DMS114 treated with DMSO at 0.1 percent for 48 hours (cell line): ENCODE measurements around the gene ATG9A.

Experiments
- DNase-seq: peaks from one replicate; lab custom pipeline; 2025; ENCODE audit not compliant: unreplicated experiment; lab: John Stamatoyannopoulos, UW

ATG9A gene

GRCh38 chr2:219223831-219224610 is 5.4 kb downstream of the ATG9A start:
- no peak for DNase-seq

DNA sequence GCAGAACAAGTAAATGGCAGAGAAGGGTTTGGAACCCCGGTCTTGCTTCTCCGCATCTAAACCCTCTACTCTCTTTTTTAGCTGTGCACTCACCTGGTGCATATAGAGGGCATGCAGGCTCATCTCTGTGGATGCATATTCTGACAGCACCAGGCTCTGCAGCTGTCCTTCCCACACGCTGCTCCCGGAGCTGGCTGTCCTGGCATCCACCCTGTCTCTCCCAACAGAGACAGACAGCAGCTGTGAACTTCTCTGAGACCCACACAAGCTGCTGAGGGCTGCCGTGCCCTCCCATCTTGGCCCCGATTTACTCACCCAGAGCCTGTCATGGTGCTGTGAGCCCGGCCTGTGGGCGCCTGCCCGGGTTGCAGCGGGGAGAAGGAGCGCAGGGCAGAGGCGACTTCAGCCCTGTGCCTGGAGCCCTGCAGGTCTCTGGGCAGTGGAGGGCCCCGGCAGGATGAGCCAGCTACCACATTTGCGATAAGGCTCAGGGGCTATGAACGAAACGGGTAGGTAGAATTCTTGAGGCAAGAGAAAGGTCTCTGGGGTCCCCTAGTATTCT is 7.4 kb downstream of the ATG9A start:
- DNase-seq: no peak

GRCh38 chr2:219220652-219221402 is 8.6 kb downstream of the ATG9A start:
- no peak for DNase-seq

GRCh38 chr2:219219784-219220532 is 9.5 kb downstream of the ATG9A start:
- no peak for DNase-seq

DNA sequence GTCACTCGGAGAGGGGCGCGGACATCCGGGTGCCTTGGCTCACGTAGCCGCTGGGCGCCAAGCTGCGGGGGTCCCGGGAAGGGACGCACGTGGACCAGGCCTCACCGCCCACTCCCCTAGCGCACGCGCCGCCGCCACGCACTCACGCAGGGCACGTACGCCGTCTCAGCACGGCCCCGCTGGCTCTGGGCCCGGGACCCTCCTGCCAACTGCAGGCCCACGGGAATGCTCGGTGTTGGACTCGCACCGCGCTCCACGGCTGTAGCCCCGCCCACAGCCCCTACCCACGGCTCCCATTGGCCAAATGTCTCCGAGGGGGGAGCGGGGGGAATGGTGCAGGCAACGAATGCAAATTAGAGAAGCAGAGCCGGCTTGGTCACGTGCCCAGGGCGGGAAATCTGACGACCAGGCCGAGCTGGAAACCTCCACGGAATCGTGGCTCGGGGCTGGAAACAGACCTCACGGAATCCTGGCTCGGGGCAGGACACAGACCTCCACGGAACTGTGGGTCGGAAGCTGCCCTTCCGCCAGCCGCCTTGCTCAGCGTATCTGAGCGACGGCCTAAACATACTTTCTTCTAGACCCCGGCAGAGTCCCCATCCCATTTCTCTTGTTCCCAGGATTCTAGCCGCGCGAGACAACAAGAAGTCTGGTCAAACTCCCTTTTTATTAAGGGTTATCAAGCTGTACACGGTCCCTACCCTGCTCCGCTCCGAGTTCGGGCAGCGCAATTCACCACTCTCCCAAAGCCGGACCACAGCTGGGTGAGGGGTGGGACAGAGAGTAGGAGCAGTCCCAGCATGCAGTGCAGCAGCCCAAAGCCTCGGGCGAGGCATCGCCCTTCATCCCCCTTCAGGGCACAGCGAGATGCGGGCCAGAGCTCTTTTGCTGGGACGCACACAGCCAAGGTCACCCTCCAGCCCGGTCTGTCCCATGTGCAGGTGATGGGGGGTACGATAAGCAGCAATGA is 10.4 kb downstream of the ATG9A start, which contains the start of gene ABCB6:
ABCB6 (minus strand) TSS at position 227 of the 970 bp plus-strand sequence. CDS start 285 bp downstream, outside the sequence.
- DNase-seq: peak; percentile 76

GRCh38 chr2:219218217-219218731 is 11.2 kb downstream of the ATG9A start:
- peak; percentile 41 for DNase-seq

DNA sequence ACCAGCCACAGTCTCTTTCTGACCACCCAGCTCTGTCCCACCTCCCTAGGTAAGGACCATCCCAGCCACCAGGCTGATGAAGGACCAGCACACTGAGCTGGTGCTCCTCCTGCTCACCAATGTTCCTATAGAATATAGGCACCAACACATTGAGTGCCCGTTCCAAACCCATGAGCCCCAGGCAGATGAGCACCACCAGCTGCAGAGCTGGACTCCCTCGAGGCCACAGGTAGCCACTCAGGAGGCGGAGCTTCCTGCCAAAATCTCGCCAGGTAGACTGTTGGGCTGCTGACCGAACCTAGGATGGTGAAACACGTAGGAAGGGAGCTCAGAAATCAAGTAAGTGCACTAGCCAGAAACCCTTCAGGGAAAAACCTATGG is 12.9 kb downstream of the ATG9A start:
- no peak for DNase-seq

DNA sequence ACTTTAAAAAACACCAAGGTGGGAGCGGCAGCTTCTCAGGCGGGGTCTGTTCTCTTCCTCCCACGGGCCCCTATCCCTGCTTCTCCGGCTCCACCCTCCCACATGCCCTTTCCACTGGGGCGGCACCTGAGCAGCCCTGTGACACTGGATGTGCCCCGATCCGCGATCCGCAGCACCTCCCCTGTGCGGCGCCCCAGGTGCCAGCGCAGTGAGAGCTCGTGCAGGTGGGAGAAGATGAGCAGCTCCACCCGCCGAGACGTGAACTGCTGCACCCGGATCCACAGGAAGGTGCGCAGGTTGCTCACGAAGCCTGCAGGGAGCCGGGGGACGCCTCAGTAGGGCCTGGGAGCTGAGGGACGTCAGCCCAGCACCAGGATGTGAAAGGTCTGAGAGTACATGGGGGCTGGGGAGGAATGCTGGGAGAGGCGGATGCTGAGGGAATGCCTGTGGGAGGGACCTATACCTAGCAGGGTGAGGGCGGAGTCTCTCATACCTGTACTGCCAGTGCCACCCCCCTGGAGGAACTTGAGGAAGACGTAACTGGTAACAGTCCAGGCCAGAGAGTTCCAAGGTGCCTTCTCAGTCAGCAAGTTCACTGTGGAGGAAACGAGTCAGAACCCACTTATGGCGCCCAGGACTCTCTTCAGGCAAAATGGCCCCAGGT is 13.4 kb downstream of the ATG9A start:
- no peak for DNase-seq

DNA sequence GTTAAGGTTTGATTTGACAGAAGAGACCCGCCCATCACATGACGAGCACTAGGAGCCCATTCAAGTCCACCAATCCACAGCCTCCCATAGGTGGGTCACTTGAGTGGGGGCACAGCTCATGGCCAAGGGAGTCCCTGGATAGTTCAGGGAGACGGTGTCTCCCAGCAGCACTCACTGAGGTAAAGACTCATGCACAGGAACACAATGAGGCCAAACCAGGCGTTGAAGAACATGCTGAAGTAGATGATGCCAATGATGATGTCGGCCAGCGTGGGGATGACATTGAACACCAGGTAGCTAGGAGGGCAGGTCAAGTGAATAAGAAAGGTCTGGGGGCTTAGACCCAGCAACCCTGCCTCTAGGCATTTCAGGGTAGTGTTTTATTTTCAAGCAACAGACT is 14.7 kb downstream of the ATG9A start:
- DNase-seq: no peak

- no peak for DNase-seq
These were observed 15.3 kb downstream of the ATG9A start for GRCh38 chr2:219214141-219214540.

DNA sequence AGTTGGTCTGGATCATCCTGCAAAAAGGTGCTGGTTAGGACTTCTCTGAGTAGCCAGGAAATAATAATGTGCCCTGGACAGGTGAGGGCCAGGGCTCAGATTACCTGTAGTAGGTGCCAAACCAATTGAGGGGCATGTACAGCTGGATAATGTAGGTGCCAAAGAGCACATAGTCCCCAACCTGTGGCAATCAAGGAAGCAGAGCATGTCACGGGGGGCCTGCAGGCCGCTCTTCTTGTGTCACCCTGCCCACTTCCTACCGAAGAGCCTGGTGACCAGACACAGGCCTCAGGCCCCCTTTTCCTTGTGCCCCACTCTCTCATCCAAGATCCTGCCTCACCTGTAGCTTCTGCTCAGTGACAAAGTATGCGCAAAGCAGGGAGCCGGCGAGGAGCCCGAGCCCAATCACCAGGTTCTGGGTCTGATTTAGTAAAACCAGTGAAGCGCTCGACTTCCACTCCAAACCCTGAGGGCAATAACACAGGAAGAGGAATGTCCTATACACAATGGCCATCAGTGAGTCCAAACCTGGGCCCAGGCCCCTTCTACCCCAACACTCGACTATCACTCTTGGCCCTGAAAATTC is 15.9 kb downstream of the ATG9A start:
- no peak for DNase-seq

DNA sequence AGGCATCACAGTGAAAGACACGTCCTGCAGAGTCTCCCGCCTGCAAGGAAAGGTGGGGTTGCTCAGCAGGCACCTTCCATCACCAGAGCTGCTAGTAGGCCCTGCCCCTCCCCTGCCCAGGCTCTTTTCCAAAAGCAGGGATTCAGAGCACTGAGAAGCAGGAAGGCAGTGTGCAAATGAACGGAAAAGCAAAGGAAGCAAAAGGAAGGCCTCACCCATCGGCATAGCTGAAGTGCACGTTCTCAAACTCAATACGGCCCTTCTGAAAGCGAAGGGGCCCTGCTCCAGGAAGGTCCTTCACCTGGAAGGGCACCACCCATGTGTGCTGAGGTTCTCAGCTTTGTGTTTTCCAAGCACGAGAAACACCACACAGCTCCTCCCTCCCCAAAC is 16.4 kb downstream of the ATG9A start:
- no peak for DNase-seq

DNA sequence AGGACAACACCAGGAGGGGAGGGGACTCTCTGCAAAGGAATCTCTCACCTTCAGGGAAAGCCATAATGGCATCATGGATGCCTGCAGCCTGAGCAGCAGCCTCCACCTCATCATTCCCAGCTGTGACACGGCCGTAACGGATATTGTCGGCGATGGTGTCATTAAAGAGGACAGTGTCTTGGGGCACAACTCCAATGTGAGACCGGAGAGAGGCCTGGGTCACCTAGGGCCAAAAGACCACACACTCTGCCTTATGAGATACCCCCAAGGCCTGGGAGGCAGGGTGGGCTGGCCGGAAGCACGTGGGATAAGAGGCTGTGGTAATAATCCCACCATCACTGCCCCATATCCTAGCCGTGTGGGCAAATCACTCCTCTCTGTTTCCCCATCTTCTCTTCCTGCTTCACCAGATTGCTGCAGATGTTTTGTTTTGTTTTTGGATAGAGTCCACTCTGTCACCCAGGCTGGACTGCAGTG is 18.5 kb downstream of the ATG9A start:
- no peak for DNase-seq

DNA sequence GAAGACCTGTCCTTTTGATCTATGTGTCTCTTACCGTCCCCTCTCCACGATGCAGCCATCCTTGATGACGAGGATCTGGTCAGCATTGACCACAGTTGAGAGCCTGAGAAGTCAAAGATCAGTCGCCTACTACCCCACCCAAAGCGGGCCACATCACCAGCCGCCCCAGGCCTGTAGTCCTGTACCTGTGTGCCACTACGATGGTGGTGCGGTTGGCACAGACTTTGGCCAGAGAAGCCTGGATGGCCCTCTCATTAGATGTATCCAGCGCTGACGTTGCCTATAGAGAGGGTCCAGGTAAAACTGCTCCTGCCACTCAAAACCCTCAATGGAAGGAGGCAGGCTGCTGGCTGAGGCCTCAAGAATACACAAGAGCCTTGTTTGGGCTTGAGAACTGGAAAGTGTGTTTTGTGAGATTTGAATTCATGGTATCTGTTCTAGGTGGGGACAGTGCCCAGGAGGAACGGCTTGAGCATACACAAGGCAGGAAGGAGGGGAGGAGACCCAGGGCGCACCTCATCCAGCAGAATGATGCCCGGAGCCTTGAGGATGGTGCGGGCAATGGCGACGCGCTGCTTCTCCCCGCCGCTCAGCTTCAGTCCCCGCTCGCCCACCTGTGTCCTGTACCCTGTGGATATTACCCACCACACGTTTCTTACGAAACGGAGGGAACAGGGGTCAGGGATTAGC is 19.1 kb downstream of the ATG9A start:
- DNase-seq: no peak

DNA sequence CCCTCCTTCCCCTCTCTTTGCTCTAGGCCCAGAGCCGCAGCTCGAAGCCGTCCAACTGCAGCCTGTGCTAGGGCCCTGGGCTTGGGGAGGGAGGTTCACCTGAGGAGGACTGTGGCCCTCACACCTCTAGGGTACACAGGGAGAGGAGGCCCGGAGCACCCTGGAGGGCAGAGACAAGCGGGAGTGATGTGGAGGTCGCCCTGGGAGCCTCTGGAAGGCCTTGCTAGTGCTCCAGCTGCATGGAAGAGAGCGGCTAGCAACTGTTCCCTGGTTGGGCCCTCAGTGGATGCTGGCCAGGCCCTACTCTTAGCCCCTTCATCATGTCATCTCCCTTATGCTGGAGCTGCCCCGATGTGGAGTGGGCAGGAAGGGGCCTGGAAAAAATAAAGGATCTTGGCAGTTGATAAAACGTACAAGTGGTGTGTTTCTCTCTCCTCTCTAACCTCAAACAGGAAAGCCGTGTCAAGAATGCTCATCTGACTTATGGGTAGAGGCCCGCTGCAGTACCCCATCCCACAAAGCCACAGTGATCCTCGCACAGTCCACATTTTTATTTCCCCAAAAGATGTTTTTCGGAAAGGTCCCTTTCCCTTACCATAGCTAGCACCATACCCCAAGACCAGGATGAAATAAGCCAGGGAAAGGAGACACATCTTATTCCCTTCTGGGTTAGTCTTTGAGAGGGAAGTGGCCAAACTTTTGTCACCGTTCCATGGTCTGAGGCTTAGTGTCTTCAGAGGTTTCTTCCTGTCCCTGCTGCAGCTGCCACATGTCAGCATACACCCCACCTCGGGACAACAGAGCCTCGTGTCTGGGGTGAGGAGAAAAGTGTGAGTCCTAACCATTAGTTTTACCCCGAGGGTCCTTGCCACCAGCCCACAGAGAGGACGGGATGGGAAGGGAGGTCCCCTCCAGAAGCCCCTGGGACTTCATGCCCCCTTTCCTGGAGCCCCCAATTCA is 19.9 kb downstream of the ATG9A start:
- DNase-seq: no peak

- DNase-seq: no peak
These were observed 21.3 kb downstream of the ATG9A start for GRCh38 chr2:219207884-219208740.
